HS-27A (cell line): Measurements from ENCODE around the gene PEMT.
"Not testable (repeated sequence)": the region's sequence is repeated elsewhere in the genome, so short reads cannot be mapped to it uniquely, and the experiment has no call there.

ENCODE experiments used
- DNase-seq: peaks from one replicate; pipeline ENCODE4 v3.0.0-alpha.2; 2012; ENCODE audit warnings: low read depth, missing footprints

Gene PEMT

DNA sequence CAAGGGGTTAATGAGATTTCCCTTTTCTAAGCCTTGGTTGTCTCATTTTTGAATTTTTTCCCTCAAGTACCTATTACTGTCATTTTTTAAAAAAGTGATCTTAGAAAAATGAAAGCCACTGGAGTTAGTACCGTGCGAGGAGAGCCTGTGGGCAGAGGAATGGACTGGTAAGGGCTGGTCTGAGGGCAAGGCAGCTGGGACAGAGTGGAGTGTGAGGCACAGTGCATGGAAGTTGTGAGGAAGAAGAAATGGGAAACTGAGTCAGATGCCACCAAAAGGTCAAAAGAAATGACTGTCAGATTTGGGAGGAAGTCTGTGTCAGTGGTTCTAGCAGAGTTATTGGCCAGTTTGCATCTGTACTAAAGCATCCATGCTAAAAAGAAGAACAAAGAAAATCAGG, 103.5 kb downstream of the PEMT start:
- no peak for DNase-seq

DNA sequence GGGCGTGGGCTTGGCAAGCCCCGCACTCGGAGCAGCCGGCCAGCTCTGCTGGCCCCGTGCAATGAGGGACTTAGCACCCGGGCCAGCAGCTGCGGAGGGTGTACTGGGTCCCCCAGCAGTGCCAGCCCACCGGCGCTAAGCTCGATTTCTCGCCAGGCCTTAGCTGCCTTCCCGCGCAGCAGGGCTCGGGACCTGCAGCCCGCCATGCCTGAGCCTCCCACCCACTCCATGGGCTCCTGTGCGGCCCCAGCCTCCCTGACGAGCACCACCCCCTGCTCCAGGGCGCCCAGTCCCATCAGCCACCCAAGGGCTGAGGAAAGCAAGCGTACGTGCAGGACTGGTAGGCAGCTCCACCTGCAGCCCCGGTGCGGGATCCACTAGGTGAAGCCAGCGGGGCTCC, 105.1 kb downstream of the PEMT start:
- not testable (repeated sequence) for DNase-seq

DNA sequence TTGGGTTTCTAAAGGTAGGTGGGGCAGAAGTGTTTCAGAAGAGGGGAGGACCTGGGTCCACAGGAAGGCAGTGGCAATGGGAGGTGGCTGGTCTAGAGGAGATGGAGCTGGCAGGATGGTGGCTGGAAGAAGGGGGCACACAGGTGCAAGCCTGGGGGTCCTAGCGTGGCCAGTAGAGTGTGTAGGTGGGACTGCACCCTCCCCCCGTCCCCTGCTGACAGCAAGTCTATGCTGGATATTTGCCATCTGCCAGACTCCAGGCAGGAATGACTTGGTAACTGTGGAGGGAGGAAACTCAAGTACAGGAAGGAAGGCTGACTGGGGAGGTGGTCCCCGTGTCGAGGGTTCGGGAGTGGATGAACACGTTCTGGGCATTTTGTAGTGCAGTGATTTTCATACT, 106.1 kb downstream of the PEMT start:
- DNase-seq, result no peak

DNA sequence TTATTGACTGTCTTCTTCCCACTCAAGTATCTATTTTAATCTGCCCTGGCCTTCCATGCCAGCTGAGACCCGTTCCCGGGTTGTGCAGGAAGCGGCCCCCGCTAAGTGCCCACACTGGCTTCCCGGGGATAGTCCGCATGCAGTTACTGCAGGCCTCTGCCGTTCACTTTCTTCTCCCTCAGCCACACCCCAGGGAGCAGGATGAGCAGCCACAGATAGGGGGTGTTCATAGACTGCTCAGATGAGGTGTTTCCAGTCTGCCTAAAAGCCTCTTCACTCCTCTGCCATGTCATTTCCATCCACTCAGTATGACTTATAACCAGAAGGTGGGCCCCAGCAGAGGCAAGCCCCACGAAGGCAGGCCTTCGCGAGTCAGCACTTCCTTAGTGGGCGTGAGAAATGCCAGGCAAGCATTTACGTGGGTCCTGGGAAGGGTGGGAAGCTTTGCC, 107.0 kb downstream of the PEMT start:
- no peak for DNase-seq

DNA sequence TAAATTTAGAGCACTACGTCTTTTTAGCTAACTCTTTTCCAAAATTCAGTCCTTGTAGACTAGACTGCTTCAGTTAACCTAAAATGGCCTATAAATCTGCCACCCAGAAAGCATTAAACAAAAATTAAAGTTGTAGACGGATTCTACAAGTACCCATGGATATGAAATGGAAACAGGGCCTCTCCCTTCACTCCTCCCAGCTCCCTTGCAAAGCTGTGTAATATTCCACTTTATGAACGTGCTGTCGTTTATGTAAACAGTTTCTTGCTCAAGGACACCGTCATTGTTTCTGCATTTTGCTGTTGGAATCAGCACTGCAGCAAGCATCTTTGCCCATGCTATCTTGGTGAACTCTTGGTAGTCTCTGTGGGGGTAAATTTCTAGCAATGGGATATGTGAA, 109.6 kb downstream of the PEMT start:
- no peak for DNase-seq

DNA sequence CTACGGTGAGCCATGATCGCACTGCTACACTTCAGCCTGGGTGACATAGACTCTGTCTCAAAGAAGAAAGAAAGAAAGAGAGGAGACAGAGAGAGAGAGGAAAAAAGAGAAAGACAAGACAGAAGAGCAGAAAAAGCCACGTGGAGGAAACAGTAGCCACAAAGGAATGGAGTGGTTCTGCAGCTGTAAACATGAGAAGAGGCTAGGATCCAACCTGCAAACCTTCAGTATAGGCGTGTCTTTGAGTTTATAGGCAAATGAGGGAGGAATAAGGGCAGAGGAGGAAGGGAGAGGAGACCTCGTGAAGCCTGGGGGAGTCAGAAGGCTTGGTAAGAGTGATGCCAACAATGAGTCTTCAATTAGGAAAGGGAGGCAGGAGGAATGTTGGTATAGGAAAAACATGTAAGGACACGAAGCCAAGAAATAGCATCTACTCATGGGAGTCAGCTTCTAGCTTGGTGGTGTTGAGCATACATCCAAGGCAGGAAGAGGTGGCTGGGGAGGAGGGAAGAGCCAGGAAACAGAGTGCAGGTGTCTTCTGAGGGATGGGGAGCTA, 110.8 kb downstream of the PEMT start:
- DNase-seq, result no peak

DNA sequence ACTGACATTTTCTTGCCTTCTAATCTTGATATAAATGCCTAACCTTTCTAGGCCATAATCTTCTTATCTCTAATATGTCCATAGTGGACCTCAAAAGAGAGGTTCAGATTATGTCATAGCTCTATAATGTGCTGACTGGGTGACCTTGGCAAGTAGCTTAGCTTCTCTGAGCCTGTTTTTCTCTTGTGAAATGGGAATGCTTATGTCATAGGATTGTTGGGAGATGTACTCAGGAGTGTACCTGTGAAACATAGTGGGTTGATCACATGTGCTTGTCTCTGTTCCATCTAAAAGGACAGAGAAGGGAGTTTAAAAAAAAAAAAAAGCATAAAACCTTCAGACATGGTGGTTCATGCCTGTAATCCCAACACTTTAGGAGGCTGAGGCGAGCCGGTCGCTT, 112.3 kb downstream of the PEMT start:
- no peak for DNase-seq

DNA sequence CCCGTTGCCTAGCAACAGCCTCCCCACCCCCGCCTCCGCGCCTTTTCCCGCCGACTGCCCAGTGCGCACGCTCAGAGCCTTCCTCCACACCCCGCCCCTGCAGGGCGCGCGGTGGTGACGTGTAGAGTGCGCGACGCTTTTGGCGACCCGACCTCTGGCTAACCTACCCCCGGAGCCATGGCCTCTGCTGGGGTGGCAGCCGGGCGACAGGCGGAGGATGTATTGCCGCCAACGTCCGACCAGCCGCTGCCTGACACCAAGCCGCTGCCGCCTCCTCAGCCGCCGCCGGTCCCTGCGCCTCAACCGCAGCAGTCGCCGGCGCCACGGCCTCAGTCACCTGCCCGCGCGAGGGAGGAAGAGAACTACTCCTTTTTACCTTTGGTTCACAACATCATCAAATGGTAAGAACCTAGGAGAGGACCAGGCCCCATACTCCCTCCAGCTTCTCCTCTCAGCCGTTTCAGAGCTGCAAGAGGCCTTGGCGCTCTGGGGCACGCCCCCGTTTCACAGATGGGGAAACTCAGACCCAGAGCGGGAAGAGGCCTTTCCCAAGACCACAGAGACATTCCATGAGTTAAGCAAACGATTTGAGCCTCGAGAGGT, 114.5 kb downstream of the PEMT start, which contains the start of gene MED9:
MED9 (plus strand) TSS at position 136 of the 603 bp plus-strand sequence; CDS start at position 178, 42 bp downstream.
- DNase-seq, result peak; percentile 86

DNA sequence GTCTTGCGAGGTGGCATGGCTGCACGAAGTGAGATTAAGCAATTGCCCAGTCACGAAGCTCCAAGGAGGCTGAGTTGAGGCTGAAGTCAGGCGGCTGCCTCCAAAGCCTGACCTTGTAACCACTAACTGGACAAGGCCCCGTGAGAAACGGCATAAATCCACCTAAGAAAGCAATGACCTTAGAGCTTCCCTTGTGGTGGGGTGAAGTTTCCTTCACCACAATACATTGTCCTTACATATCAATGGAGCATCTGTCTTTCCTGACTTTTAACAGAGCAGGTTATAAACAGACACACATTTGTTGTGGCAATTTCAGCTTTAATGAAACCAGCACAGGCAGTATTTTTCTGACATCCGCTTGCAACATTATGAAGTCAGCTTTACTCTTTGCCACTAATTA, 117.2 kb downstream of the PEMT start:
- no peak for DNase-seq

DNA sequence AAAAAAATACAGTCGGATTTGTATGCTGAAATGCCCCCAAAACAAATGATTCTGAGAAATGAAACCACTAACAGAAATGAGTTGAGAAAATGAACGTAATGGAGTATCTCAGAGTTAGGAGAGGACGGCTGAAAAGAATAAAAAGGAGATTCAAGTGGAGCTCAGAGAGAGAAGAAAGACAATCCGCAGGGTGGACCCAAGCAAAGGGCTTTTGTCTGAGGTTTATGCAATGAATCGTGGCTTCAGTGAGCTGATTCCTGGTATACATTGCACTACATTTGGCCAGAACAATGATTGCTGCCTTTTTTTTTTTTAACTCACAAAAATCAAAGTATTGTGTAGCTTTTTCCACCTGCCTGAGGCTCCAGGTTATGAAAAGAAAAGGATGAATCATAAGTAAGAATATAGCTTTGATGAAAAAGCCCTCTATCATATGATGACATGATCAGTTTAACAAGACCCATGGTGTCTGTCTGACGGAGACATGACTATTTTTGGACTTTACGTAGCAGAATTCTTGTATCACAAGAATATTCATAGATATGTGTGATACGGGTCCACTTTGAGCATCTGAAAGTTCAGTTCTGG, 119.1 kb downstream of the PEMT start:
- no peak for DNase-seq

DNA sequence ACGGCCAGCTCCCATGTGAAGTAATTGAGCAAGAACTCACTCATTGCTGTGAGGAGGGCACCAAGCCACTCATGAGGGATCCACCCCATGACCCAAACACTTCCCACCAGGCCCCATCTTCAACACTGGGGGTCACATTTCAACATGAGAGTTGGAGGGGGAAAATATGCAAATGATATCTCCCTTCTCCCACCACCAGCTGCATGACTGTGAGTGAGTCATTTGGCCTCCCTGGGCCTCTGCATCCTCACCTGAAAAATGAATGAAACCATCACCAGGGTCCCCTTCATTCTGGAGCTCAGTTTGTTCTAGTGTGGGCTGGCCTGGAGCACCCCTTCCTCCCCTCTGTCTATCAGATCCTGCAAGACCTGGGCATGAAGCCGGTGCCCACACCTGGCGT, 121.5 kb downstream of the PEMT start:
- no peak for DNase-seq

DNA sequence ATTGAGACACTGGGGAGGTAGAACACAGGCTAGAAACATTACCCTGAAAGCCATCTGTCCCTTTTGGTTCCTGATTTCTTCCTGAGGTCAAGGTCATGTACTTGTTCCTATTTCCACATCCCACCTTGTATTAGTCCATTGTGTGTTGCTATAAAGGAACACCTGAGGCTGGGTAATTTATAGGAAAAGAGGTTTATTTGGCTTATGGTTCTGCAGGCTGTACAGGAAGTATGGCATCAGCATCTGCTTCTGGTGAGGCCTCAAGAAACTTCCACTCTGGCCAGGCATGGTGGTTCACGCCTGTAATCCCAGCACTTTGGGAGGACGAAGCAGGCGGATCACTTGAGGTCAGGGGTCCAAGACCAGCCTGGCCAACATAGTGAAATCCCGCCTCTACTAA, 122.2 kb downstream of the PEMT start:
- no peak for DNase-seq

DNA sequence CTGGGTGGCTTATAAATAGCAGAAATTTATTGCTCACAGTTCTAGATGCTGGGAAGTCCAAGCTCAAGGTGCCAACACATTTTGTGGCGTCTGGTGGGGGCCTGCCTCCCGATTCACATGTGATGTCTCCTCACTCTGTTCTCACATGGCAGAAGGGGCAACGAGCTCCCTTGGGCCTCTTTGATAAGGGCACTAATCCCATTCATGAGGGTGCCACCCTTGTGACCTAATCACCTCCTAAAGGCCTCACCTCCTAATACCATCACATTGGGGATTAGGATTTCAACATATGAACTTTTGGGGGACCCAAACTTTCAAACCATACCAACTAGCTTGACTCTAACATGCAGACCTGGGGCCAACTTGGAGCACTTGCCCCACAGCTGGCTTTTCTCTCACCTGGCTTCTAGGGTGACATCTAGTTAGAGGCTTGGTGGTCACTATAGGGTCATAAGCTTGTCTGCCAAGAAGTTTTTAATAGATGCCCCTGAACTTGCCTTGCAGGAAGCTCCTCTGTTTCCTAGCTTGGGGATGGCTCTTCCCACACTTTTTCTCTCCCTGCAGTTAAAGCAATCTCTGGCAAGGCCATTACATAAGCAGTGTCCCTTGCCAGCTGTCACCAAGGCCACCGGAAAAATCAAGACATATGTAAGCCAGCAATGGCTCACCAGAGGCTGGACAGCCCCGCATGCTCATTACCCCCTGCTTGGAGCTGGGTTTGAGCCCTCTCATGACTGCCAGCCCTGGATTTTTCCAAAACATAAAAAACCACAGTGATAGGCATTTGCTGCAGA, 123.1 kb downstream of the PEMT start:
- no peak for DNase-seq

DNA sequence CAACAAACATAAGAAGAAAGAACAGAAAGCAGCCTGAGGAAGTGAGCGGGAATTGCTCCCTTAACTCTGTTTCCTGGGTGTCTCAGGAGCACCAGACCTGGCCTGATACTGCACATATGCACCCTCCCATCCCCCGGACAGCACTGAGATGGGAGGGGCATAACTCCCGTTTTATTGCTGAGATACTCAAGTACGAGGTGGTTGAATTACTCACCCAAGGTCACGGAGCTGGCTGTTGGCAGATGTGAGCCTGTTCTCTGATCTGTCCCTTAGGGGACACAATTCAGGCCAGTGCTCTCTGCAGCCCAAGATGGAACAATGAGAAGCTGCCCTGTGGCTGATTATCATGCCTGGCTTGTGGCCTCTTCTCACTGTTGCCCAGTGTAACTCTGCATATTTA, 123.8 kb downstream of the PEMT start:
- DNase-seq, result no peak

DNA sequence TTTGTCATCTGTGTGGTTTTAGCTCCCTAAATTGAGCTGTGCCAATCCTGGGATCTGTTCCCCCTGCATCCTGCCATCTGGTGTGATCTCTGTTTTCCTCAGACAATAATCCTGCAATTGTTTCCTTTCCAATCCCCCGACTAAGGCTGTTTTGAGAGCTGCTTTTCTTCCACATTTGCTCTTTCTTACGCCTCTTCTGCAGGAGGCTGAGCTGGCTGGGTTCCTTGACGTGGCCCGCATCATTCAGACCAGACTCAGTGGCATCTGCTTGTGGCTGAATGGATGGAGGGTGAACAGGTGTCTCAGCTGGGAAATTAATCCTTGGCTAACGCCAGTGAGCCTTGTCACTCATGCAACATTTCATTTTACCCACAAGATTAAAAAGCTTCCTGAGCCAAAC, 124.5 kb downstream of the PEMT start:
- DNase-seq, result no peak

DNA sequence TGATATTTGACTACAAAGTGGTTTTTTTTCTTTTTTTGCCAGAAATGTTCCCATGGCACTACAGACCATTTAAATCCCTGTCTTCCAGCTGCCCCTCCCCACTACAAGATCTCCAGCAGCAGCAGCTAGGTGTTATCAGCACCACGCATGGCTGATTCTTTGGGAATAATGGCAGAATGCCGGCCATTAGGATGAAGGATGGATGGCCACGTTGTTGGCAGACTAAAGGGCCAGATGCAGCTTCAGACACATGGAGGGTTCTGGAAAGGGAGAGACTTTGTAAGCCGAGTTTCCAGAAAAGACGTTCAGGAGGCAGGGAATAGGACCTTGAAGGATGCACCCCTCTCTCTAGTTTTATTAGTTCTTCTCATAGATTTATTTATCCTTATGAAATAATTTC, 125.0 kb downstream of the PEMT start:
- no peak for DNase-seq

DNA sequence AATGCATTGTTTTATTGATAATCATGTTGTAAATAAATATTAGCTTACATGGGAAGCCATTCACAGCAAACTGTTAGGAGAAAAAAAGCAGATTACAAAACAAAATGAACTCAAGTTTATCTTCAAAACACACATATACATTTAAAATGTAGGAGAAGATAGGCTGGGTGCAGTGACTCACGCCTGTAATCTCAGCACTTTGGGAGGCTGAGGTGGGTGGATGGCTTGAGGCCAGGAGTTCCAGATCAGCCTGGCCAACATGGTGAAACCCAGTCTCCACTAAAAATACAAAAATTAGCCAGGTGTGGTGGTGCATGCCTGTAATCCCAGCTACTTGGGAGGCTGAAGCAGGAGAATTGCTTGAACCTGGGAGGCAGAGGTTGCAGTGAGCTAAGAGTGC, 125.6 kb downstream of the PEMT start:
- not testable (repeated sequence) for DNase-seq

DNA sequence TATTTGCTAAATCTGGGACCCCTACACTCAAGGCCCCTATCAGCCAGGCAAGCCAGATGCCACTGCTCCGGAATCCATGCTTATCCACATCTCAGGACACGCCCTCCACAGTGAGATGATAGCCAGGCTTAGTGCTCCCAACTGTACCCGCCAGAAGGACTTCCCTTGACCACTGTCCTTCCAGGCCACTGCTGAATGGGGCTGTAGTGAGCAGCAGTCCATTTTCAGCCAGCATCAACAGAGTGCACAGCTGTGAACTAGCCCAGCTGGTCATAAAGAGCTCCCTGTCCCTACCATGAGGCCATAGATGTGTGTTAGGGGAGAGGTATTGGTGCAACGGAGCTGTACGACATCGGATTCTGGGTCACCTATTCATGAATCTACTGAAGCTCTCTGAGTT, 127.7 kb downstream of the PEMT start:
- DNase-seq, result no peak

DNA sequence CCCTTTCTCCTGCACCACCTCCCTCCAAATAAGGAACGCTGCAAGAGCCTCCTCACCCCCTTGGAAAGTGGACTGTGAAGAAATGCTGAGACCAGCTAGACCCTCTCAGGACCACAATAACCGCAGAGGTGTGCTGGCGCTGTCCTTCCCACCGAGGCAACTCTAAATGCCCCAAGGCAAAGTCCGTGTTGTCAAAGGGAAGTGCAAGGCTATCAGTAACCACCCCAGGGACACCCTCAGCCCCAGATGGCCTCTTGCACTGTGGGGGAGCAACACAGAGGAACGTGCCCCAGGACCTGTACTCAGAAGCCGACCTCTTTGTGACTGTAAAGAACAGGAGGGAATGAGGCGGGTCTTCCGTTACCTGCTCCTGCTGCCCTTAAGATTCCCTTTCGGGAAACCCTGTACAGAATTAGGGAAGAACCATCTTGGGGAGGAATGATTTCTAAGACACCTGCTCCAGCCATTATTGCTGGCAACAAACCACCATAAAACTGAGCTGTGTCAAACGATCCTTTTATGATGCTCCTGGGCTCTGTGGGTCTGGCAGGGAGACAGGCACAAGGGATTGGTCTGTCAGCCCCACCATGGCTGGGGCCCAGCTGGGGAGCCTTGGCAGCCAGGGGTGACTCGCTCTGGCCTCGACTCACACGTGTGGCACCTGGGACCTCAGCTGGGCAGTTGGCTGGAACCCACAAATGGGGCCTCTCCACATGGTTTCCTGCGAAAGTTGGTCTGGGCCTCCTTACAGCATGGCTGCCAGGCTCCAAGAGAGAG, 129.3 kb downstream of the PEMT start:
- DNase-seq, result no peak

DNA sequence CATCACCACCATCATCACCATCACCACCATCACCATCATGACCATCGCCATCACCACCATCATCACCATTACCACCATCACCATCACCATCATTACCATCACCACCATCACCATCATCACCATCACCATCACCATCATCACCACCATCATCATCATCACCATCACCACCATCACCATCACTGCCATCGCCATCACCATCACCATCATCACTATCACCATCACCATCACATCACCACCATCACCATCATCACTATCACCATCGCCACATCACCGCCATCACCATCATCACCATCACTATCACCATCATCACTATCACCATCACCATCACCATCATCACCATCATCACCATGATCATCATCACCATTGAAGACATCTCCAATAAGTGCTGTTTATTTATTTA, 131.5 kb downstream of the PEMT start:
- no peak for DNase-seq

DNA sequence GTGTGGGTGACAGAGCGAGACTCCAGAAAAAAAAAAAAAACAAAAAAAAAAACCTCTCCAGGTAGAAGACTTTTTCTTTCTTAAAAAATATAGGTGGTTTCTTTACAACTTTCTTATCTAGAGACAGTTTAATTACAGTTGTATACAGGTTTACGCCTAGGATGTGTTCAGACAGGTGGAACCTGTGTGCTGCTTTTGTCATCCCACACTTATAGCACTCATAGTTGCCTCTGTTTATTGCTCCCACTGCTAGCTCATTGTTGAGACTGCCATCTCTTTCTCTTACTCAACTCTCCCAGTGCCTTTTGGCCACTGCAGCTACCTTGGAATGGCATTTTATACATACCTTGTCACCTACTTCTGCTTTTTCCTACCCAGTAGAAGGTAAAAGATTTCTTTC, 133.8 kb downstream of the PEMT start:
- DNase-seq, result no peak

DNA sequence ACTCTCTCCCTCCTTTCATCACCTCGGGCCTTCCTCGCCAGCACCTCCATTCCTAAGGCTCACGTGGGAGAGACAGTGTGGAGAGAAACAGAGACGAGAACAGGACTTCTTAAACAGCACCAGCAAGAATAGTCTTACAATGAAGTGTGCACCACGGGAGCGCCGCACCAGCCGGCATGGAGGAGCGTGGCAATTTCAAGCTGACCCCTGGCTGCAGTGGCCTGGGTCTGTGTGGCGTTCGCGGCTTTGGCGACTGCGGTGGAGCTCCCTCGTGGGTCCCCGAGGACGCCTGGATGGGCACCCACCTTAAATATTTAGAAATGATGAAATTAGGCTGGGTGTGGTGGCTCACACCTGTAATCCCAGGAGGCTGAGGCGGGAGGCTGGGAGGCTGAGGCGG, 135.3 kb downstream of the PEMT start:
- no peak for DNase-seq
